Panc1 (cell line): ENCODE measurements around the gene CNTN4. TPM values are rescaled to one million over a fixed set of nuclear protein-coding genes. Genes with fewer than 3 reads are reported as not detected.

Experiments
- ATAC-seq: fragments of 200-7000 bp; cut with Tn5 transposase; 2 replicates; pipeline ENCODE4 v1.9.1; 2020; ENCODE audit warnings: mild to moderate bottlenecking, moderate library complexity
- BruUV-seq: library from RNA; stranded (reverse); fragments of 400-500 nt; replicated peaks from 2 replicates; lab custom pipeline; 2021; lab: Mats Ljungman, UMichigan
- CTCF ChIA-PET: fragments of 300-600 bp; sonication (Branson Sonifier 250); formaldehyde crosslinking; loops from one replicate; lab custom pipeline; 2022; ENCODE audit warnings: antibody characterized with exemption; lab: Charles Lee
- POLR2A ChIA-PET: fragments of 300-600 bp; sonication (Branson Sonifier 250); formaldehyde crosslinking; loops from one replicate; lab custom pipeline; 2022; ENCODE audit warnings: antibody characterized with exemption; lab: Charles Lee
- DNase-seq: peaks from one replicate; pipeline ENCODE4 v3.0.0-alpha.2; 2010; ENCODE audit warnings: low read depth, low spot score
- H3K27ac ChIP-seq: 2 replicates; pipeline ENCODE4 v1.5.1; 2011; ENCODE audit warnings: mild to moderate bottlenecking, low read length, inconsistent platforms
- H3K27me3 ChIP-seq: fragments of 200-500 bp; sonication (Bioruptor generic); 2 replicates; pipeline ENCODE4 v1.6.0; 2014; ENCODE audit warnings: low read length, inconsistent platforms; ENCODE audit not compliant: control insufficient read depth, insufficient read depth
- H3K36me3 ChIP-seq: fragments of 200-500 bp; sonication (Bioruptor generic); 2 replicates; pipeline ENCODE4 v1.5.1; 2014; ENCODE audit warnings: inconsistent platforms, mild to moderate bottlenecking, low read length, moderate library complexity; ENCODE audit not compliant: control insufficient read depth, insufficient read depth
- H3K4me1 ChIP-seq: 2 replicates; pipeline ENCODE4 v1.5.1; 2011; ENCODE audit warnings: inconsistent platforms, mild to moderate bottlenecking, low read length, moderate library complexity; ENCODE audit not compliant: control insufficient read depth, insufficient read depth
- H3K4me3 ChIP-seq, 2 experiments: 2 replicates each; pipeline ENCODE4 v1.5.1; 2011 to 2012; ENCODE audit warnings: low read depth in 2 of 2, low read length in 2 of 2, mild to moderate bottlenecking in 2 of 2, inconsistent platforms in 1 of 2, moderate library complexity in 1 of 2
- H3K9me3 ChIP-seq: fragments of 200-500 bp; sonication (Bioruptor generic); 2 replicates; pipeline ENCODE4 v1.5.1; 2014; ENCODE audit warnings: low read depth, mild to moderate bottlenecking, inconsistent platforms, low read length, moderate library complexity; ENCODE audit not compliant: control insufficient read depth, insufficient read depth
- POLR2AphosphoS5 ChIP-seq: IDR thresholded peaks from 2 replicates; pipeline ENCODE4 v1.6.1; 2012; ENCODE audit warnings: mild to moderate bottlenecking, low read depth, low read length, moderate library complexity
- REST ChIP-seq, 2 experiments: IDR thresholded peaks; 2 replicates each; pipeline ENCODE4 v1.6.1; 2011 to 2012; ENCODE audit warnings: low read depth in 2 of 2, control low read depth in 1 of 2, low read length in 1 of 2, mild to moderate bottlenecking in 1 of 2, moderate library complexity in 1 of 2; ENCODE audit not compliant: insufficient read depth in 1 of 2
- SIN3A ChIP-seq: IDR thresholded peaks from 2 replicates; pipeline ENCODE4 v1.6.1; 2012; ENCODE audit warnings: low read depth, mild to moderate bottlenecking, low read length, moderate library complexity, borderline replicate concordance; ENCODE audit not compliant: insufficient read depth
- TCF7L2 ChIP-seq: IDR thresholded peaks from 2 replicates; pipeline ENCODE4 v1.6.1; 2011; ENCODE audit warnings: mild to moderate bottlenecking, low read depth, low read length, inconsistent platforms
- in situ Hi-C: cut with HindIII; loops from 2 replicates; pipeline ENCODE4 v1.10.0; 2016; ENCODE audit warnings: low sequenced_read_pairs, low pct_unique_long_range_greater_than_20kb
- intact Hi-C: fragments of 100-400 bp; cut with micrococcal nuclease; formaldehyde crosslinking; loops from one replicate; pipeline ENCODE4 v1.10.0; 2022; ENCODE audit not compliant: unreplicated experiment
- total RNA-seq: library from RNA; stranded (reverse); gene quantifications from one replicate; pipeline ENCODE4 v1.2.1, GENCODE V29; 2021; ENCODE audit not compliant: unreplicated experiment
- TF ChIP-seq, protein P1 (sequence below): fragments of 450-650 bp; IDR thresholded peaks from 2 replicates; pipeline ENCODE4 v1.5.1; 2017; ENCODE audit warnings: mild to moderate bottlenecking

Gene CNTN4
- total RNA-seq, 1 experiment from 2014 or later: not detected

DNA sequence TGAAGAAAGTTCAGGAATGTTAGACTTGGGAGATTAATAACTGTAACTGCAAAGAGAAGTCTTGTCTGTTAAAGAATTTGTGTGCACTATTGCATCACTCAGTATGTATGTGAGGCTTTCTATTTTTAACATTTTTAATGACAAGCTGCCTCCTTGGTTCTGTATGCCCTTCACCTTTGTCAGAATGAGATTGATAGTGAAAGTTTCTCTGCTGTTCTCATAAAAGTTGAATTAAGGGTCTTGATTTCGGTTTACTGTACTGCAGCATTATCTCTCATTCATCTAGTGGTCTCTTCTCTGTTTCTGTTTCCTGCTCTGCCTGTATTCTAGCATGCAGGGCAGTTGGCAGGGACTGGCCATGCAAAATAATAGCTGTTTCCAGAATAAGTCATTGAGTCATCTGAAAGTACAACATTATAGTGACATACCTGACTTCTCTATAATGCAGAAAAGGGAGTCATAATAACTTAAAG is 556.6 kb downstream of the CNTN4 start:
- no peak for ATAC-seq

DNA sequence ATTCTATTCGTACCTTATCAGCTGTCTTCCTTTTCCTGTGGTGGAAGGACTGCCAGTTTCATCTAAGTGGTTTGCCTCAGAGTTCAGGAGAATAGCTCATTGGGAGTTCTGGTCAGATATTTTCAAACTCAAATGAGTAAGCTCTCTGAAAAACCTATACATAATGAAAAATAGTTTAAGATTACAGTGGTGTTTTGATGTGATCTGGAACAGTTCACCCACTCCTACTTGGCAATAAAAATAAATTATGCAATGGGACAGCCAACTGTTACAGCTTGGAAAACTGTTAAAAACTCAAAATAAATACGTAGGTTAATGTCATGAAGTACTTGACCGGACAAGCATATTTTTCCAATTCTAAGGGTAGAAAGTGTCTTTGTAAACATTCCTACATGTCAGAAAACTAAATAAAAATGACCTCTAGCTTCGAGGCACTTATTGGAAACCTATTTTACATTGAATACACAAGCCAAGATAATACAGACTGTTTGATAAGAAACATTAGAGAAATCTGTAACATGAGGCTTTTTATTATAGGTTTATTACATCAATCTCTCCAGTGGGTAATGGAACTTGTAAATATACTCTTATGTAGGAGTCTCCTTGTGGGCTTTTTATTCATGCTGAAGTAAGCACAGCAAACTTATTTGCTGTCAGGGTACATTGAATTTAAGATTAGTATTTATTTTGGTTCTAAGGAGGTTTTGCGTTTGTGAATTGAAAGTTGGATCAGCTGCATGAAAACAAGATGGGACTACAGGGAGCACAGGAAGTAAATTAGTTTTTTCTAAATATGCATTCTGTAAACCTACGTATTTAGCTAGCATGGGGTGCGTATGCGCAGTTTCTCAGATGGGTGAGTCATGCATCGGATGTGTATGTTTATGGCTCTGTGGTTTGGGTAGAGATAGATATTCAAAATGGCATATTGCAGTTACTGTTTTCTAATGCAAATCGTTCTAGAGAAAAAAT is 558.4 kb downstream of the CNTN4 start:
- ChIA-PET CTCF (no interaction called here), POLR2A (no interaction called here)
- no peaks in the 10 kb centered on the region for H3K36me3 ChIP-seq
- H3K4me3 ChIP-seq: no peak overlapping the region
- H3K27me3 ChIP-seq: no peaks in the 10 kb centered on the region
- H3K9me3 ChIP-seq: no peaks in the 10 kb centered on the region
- TF ChIP-seq TCF7L2 (no peak), SIN3A (no peak), POLR2AphosphoS5 (no peak), REST (IDR thresholded peaks at IDR 0.05; ENCODE audit: insufficient read depth in 1 of 2, low read depth in 2 of 2, low read length in 1 of 2) (no peak)
- TF ChIP-seq, protein P1, sequence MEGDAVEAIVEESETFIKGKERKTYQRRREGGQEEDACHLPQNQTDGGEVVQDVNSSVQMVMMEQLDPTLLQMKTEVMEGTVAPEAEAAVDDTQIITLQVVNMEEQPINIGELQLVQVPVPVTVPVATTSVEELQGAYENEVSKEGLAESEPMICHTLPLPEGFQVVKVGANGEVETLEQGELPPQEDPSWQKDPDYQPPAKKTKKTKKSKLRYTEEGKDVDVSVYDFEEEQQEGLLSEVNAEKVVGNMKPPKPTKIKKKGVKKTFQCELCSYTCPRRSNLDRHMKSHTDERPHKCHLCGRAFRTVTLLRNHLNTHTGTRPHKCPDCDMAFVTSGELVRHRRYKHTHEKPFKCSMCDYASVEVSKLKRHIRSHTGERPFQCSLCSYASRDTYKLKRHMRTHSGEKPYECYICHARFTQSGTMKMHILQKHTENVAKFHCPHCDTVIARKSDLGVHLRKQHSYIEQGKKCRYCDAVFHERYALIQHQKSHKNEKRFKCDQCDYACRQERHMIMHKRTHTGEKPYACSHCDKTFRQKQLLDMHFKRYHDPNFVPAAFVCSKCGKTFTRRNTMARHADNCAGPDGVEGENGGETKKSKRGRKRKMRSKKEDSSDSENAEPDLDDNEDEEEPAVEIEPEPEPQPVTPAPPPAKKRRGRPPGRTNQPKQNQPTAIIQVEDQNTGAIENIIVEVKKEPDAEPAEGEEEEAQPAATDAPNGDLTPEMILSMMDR: no peak
- in situ Hi-C loops: no loop called here
- no peak for ATAC-seq
- no peaks in the 10 kb centered on the region for H3K4me1 ChIP-seq
- no peak for DNase-seq
- no peak overlapping the region for H3K27ac ChIP-seq
- intact Hi-C loops: no loop called here
- no TSS peak for BruUV-seq

More for the DNA sequence above, 556.6 kb downstream of the CNTN4 start:
- intact Hi-C loops: no loop called here
- Histone ChIP-seq H3K27ac (no peak overlapping the region), H3K4me3 (no peak overlapping the region), H3K36me3 (no peaks in the 10 kb centered on the region), H3K9me3 (no peaks in the 10 kb centered on the region), H3K27me3 (no peaks in the 10 kb centered on the region), H3K4me1 (no peaks in the 10 kb centered on the region)
- no peak for DNase-seq
- POLR2A ChIA-PET: no interaction called here
- BruUV-seq: no TSS peak
- no peak for TF ChIP-seq SIN3A
- TF ChIP-seq TCF7L2: no peak
- no peak for TF ChIP-seq POLR2AphosphoS5
- CTCF ChIA-PET: no interaction called here
- in situ Hi-C loops: no loop called here
